ENCODE measurements around the gene APBB1IP. TPM values are rescaled to one million over a fixed set of nuclear protein-coding genes. Genes with fewer than 3 reads are reported as not detected.

APBB1IP gene
- total RNA-seq, 4 donors from 2014 or later: 1.2 to 2.4 (median 1.9) TPM; not detected in 1

DNA sequence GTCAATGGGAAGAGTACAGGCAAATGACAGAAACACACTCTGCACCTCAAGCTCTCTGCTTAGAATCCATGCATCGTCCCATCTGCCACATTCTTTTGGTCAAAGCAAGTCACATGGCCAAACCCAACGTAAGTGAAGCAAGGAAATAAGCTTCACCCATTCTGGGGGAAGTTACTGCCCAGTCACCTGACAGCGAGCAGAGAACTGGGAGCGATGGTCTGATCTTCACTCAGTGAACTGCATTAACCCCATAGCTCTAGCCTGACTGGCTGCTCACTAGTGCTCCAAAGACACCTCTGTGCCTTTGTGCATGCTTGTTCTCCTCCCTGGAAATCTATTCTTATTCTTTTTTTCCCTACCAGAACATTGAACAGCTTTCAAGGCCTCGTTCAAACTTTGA is 89.9 kb downstream of the APBB1IP start:
- intact Hi-C loops (cut with DNase I; ENCODE audit: low total_unique reads): no loop called here
- Histone ChIP-seq H3K36me3 (no peaks in the 10 kb centered on the region), H3K4me1 (no peaks in the 10 kb centered on the region), H3K27ac (no peak overlapping the region), H3K27me3 (no peaks in the 10 kb centered on the region), H3K9me3 (no peaks in the 10 kb centered on the region), H3K4me3 (no peak overlapping the region)
- TF ChIP-seq, protein P1, sequence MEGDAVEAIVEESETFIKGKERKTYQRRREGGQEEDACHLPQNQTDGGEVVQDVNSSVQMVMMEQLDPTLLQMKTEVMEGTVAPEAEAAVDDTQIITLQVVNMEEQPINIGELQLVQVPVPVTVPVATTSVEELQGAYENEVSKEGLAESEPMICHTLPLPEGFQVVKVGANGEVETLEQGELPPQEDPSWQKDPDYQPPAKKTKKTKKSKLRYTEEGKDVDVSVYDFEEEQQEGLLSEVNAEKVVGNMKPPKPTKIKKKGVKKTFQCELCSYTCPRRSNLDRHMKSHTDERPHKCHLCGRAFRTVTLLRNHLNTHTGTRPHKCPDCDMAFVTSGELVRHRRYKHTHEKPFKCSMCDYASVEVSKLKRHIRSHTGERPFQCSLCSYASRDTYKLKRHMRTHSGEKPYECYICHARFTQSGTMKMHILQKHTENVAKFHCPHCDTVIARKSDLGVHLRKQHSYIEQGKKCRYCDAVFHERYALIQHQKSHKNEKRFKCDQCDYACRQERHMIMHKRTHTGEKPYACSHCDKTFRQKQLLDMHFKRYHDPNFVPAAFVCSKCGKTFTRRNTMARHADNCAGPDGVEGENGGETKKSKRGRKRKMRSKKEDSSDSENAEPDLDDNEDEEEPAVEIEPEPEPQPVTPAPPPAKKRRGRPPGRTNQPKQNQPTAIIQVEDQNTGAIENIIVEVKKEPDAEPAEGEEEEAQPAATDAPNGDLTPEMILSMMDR (IDR thresholded peaks at IDR 0.05): no peak
- no peak for TF ChIP-seq POLR2A (IDR thresholded peaks at IDR 0.05)
- DNase-seq: no peak

DNA sequence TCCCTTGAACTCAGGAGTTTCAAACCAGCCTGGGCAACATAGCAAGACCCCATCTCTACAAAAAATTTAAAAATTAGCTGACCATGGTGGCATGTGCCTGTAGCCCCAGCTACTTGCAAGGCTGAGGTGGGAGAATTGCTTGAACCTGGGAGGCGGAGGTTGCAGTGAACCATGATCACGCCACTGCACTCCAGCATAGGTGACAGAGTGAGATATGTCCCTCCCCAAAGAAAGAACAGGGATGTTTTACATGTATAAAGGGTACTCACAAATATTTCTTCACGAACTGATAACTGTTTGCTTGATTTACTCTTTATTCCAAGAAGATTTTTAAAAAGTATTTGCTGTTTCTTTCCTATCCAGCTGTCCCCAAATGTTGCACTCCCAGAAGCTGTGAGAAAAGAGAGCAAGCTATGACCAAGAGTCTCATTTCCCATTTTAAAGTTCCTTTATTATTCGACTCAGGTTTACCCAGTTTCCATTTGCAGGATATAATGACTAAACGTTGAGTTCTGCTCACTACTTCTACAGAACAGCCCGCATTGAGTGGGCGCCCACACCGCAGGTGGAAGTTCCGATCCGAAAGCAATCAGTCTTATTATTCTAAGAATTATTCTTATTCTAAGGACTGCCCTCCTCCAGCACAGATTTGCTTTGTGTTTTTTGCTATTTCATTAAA is 90.7 kb downstream of the APBB1IP start:
- intact Hi-C loops (cut with DNase I; ENCODE audit: low total_unique reads): no loop called here
- no peaks in the 10 kb centered on the region for H3K36me3 ChIP-seq
- H3K27me3 ChIP-seq: no peaks in the 10 kb centered on the region
- no peak overlapping the region for H3K4me3 ChIP-seq
- no peak for DNase-seq
- TF ChIP-seq, protein P1 (IDR thresholded peaks at IDR 0.05): no peak
- TF ChIP-seq POLR2A (IDR thresholded peaks at IDR 0.05): no peak
- no peak overlapping the region for H3K27ac ChIP-seq
- H3K4me1 ChIP-seq: no peaks in the 10 kb centered on the region
- no peaks in the 10 kb centered on the region for H3K9me3 ChIP-seq

DNA sequence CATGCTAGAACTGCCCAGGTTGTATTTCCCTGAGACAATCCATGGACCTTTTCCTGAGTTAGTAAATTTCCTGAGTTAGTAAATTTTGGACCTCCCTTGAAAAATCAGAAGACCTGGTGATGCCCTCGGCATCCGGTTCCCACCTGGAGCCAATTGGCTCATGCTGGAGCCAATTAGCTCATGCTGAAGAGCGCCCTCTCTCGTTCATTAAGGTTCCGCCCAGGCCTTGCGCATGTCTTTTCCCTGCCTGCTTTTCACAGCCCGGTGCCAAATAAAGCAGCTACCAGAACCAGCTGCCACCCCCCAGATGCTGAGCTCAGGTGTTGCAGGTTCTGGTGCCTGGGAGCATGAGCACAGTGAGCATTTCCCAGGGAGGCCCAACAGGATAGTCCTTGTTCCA is 96.2 kb downstream of the APBB1IP start:
- no peaks in the 10 kb centered on the region for H3K9me3 ChIP-seq
- intact Hi-C loops (cut with DNase I; ENCODE audit: low total_unique reads): no loop called here
- H3K4me3 ChIP-seq: no peak overlapping the region
- no peaks in the 10 kb centered on the region for H3K27me3 ChIP-seq
- H3K4me1 ChIP-seq: no peaks in the 10 kb centered on the region
- TF ChIP-seq POLR2A (IDR thresholded peaks at IDR 0.05): no peak
- TF ChIP-seq, protein P1 (IDR thresholded peaks at IDR 0.05): no peak
- H3K36me3 ChIP-seq: no peaks in the 10 kb centered on the region
- DNase-seq: no peak
- H3K27ac ChIP-seq: no peak overlapping the region

DNA sequence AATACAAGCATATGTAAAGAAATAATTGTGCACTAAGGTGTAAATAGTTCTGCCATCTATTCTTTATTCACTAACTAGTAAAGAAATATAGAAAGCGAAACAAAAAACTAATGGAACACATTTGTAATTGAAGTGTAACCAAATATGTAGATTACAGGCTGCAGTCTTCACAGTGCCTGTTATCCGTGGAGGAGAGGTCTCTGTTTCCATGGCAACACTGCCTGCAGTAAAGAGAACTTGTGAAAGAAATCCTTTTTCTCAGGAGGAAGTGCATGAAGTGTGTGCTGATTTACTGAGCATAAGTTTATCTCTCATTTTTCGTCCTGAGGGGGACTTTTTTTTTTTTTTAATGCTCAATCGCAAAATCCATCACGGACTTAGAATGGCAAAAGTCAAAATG is 102.5 kb downstream of the APBB1IP start:
- no peaks in the 10 kb centered on the region for H3K36me3 ChIP-seq
- H3K9me3 ChIP-seq: no peaks in the 10 kb centered on the region
- H3K27me3 ChIP-seq: no peaks in the 10 kb centered on the region
- no peak for DNase-seq
- no peak overlapping the region for H3K27ac ChIP-seq
- H3K4me1 ChIP-seq: no peaks in the 10 kb centered on the region
- H3K4me3 ChIP-seq: no peak overlapping the region
- intact Hi-C loops (cut with DNase I; ENCODE audit: low total_unique reads): no loop called here
- TF ChIP-seq, protein P1 (IDR thresholded peaks at IDR 0.05): no peak
- TF ChIP-seq POLR2A (IDR thresholded peaks at IDR 0.05): no peak

DNA sequence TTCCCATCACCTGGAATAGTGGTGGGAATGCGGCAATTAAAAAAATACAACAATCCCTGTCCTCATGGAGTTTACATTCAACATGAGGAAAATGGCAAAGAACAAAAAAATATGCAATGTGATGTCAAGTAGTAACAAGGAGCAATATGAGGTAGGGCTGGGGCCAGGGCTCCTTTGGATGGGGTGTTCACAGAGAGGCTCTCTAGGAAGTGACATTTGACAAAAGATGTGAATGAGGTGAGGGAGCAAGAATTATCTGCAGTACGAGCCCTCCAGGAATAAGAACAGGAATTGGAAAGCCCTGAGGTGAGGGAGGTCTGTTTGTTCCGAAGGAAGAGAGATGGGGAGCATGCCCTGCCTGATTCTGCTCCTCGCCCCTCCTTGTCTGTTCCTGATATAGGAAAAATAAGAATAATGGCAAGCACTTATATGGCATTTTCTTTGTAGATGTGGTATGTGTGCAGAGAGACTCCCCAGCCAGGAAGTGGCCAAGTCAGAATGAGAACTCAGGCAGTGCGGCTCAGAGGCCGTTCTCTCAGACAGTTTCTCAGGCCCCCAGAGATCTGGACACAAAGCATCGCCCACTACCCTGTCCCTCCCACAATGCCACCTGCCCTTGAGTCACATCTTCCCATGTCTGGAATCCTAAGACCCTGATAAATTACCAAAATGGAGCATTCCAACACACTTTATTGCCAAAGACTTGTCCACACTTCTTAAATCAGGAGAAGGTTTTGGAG is 105.6 kb downstream of the APBB1IP start:
- intact Hi-C loops (cut with DNase I; ENCODE audit: low total_unique reads): no loop called here
- H3K4me1 ChIP-seq: no peaks in the 10 kb centered on the region
- no peak overlapping the region for H3K4me3 ChIP-seq
- no peaks in the 10 kb centered on the region for H3K36me3 ChIP-seq
- TF ChIP-seq, protein P1 (IDR thresholded peaks at IDR 0.05): no peak
- TF ChIP-seq POLR2A (IDR thresholded peaks at IDR 0.05): no peak
- H3K27ac ChIP-seq: no peak overlapping the region
- no peaks in the 10 kb centered on the region for H3K9me3 ChIP-seq
- H3K27me3 ChIP-seq: no peaks in the 10 kb centered on the region
- DNase-seq: no peak

All from uterus (tissue), 4 donors.